RWPE1 (cell line): ENCODE data around the gene ELFN2.

ENCODE experiments used
- CTCF ChIA-PET: fragments of 350-600 bp; sonication (Branson Sonifier 250); formaldehyde crosslinking; extraction: SDS; loops from one replicate; lab custom pipeline; 2021; lab: Yijun Ruan, JAX
- POLR2A ChIA-PET: fragments of 400-600 bp; formaldehyde crosslinking; extraction: SDS; loops from one replicate; lab custom pipeline; 2020; ENCODE audit warnings: antibody characterized with exemption; ENCODE audit not compliant: low non-redundant PET; lab: Yijun Ruan, JAX
- DNase-seq: peaks from one replicate; pipeline ENCODE4 v3.0.0; 2012; ENCODE audit warnings: low spot score
- H3K27ac ChIP-seq: fragments of 450-650 bp; 2 replicates; pipeline ENCODE4 v1.5.1; 2017
- TF ChIP-seq, protein P1 (sequence below): fragments of 450-650 bp; conservative IDR thresholded peaks from 2 replicates; pipeline ENCODE4 v1.5.1; 2017; ENCODE audit warnings: low read depth, mild to moderate bottlenecking

Gene ELFN2

DNA sequence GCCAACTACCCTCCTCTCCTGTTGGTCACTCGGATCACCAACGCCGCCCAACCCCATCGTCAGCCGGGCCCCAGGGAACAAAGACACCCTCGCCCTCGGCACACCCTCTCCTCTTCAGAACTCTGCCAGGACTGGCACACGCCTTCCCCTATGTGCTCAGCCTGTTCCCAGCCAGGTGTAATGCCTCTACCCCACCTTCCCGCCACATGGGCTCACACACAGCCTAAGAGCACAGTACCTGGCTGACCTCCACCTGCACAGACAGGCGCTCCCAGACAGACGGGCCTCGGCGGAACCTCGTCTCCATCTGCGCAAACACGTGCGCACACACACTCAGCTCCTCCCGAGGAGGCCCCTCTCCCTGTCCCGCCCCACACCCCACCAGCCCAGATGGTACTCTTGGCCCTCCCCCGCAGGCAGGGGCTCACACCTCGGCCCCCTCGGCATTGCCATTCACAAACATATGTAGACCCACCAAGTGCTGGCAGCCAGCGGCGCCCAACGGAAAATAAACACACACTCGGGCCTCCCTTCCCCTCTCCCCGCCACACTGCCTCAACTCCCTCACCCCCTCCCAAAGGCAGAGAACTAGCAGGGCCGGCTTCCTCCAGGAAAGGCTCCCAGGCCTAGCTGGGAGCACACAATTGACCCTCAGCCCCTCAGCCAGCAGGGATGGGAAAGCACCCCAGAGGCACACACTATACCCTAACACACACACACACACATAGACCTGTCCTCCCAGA lies 8.5 kb downstream of the ELFN2 start:
- ChIA-PET POLR2A (no interaction called here), CTCF (no interaction called here)
- TF ChIP-seq, protein P1, sequence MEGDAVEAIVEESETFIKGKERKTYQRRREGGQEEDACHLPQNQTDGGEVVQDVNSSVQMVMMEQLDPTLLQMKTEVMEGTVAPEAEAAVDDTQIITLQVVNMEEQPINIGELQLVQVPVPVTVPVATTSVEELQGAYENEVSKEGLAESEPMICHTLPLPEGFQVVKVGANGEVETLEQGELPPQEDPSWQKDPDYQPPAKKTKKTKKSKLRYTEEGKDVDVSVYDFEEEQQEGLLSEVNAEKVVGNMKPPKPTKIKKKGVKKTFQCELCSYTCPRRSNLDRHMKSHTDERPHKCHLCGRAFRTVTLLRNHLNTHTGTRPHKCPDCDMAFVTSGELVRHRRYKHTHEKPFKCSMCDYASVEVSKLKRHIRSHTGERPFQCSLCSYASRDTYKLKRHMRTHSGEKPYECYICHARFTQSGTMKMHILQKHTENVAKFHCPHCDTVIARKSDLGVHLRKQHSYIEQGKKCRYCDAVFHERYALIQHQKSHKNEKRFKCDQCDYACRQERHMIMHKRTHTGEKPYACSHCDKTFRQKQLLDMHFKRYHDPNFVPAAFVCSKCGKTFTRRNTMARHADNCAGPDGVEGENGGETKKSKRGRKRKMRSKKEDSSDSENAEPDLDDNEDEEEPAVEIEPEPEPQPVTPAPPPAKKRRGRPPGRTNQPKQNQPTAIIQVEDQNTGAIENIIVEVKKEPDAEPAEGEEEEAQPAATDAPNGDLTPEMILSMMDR, result no peak
- H3K27ac ChIP-seq, result peak overlapping the region; percentile 73
- no peak for DNase-seq

DNA sequence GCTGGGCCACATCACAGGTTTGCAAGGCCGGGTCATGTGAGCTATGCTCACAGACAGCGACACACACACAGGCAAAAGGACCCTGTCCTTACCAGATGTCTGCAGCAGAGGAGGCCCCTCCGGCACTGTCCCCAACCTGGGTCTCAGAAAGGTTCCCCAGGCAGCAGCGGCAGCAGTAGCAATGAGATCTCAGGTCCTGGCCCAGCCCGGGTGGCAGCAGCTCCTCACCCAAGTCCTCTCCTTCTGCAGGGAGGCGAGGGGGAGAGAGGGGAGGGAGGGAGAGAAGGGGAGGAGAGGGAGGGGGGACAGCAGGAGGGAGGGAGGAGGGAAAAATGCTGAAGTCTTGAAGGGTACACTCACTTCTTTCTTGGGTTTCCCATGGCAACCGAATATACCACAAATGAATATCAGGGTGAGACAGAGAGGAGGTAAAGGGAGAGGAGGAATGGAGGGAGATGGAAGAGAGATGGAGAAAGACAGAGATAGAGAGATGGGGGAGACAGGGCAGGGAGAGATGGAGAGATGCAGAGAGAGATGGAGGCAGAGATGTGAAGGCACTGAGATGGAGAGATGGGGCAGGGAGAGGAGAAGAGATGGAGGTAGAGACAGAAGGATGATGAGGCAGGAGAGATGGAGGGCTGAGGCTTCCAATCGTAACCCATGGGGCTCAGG lies 9.5 kb downstream of the ELFN2 start:
- POLR2A ChIA-PET, result no interaction called here
- TF ChIP-seq, protein P1, result no peak
- DNase-seq, result no peak
- CTCF ChIA-PET, result no interaction called here
- H3K27ac ChIP-seq, result peak overlapping the region; percentile 73

DNA sequence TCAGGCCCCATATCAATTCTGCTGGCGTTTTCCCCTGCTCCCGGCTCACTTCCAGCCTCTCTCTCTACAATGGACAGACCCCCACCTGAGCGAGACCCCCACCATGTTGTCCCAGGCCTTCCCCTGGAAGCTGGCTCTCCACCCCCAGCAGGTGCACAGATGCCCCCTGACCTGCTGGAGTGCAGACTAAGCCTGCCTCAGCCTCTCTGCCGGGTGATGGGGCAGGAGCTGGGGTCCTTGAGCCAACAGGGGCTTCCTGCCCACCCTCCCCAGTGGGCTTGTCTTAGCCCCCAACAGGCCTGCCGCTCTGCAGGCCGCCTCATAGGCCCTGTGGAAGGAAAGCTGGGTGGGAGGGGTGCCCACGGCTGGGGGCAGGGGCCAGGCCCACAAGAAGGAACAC lies 10.0 kb downstream of the ELFN2 start:
- TF ChIP-seq, protein P1, result no peak
- DNase-seq, result no peak
- POLR2A ChIA-PET, result no interaction called here
- CTCF ChIA-PET, result no interaction called here
- H3K27ac ChIP-seq, result peak overlapping the region; percentile 73

DNA sequence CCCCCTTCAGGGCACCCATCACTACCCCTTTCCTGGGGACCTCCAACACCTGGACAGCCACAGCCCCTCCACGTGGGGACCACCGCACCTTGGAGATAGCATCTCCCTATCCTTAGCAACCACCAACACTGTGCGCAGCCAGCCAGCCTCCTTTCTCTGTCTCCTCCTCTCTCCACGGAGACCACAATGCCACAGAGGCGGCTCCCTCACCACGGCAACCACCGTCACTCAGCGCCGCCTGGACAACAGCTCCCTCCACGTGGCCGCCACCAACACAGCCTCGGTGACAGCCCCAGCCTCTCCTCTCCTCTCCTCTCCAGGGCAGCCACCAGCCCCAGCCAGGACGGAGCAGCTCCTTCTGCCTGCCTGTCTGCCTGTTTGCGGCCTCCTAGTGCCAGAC lies 10.5 kb downstream of the ELFN2 start:
- DNase-seq, result no peak
- ChIA-PET POLR2A (no interaction called here), CTCF (no interaction called here)
- TF ChIP-seq, protein P1, result no peak
- H3K27ac ChIP-seq, result peak overlapping the region; percentile 73

DNA sequence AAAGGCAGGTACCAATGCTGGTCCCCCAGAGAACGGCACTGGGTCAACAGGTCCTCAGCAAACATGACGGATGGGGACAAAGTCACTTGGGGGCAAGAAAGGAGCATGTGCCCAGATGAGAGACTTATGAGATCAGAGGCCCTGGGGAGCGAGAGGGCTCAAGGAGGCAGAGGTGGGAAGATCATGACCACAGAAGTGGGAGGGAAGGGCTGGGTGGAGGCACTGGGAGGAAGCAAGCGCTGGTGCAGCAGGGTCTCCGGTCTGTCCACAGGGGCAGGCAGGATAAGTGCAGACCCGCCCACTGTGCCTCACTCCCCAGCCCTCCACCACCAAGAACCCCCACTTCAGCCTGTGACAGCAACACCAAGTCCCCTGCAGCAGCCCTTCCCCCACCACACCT lies 10.9 kb downstream of the ELFN2 start:
- ChIA-PET CTCF (no interaction called here), POLR2A (no interaction called here)
- no peak overlapping the region; the same call in 1 of the 2 replicates for H3K27ac ChIP-seq
- TF ChIP-seq, protein P1, result no peak
- no peak for DNase-seq

DNA sequence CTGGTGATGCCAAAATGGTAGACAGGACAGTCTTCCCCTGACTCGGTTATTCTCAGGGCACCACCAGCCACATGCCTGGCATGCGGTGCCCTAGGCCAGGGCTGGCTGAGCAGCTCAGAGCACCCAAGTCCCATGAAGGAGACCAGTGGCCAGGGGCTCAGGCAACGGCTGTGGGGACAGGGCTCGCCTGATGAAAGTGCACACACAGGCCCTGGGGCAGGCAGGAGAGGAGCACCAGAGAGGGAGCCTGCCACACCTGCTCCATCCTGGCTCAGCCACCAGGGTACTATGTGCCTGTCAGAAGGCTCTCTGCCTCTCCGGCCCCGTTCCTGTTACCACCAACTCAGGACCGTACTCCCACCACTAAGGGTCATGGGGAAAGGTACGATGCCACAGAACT lies 12.1 kb downstream of the ELFN2 start:
- TF ChIP-seq, protein P1, result no peak
- no peak overlapping the region for H3K27ac ChIP-seq
- no peak for DNase-seq
- POLR2A ChIA-PET, result no interaction called here
- CTCF ChIA-PET, result no interaction called here
